MCF 10A (cell line): ENCODE results near the gene NFIA. TPM values are rescaled to one million over a fixed set of nuclear protein-coding genes. Genes with fewer than 3 reads are reported as not detected.

Source experiments
- BruUV-seq: library from RNA; stranded (reverse); fragments of 400-500 nt; replicated peaks from 2 replicates; lab custom pipeline; 2021; lab: Mats Ljungman, UMichigan
- CTCF ChIA-PET: fragments of 300-600 bp; sonication (Branson Sonifier 250); formaldehyde crosslinking; extraction: SDS; loops from one replicate; lab custom pipeline; 2021; ENCODE audit warnings: antibody characterized with exemption, inconsistent platforms; lab: Yijun Ruan, JAX
- POLR2A ChIA-PET: fragments of 300-600, 350-650 bp; sonication (Branson Sonifier 250); formaldehyde crosslinking; extraction: SDS; loops from one replicate; lab custom pipeline; 2020; ENCODE audit warnings: antibody characterized with exemption, inconsistent platforms; lab: Yijun Ruan, JAX
- DNase-seq: peaks from one replicate; pipeline ENCODE4 v3.0.0-alpha.2; 2018; ENCODE audit not compliant: unreplicated experiment
- H3K27ac Mint-ChIP-seq: one replicate; pipeline ENCODE4 v1.8.0; 2022; ENCODE audit warnings: mild to moderate bottlenecking, low read depth, mixed read lengths; ENCODE audit not compliant: unreplicated experiment
- H3K27me3 Mint-ChIP-seq: one replicate; pipeline ENCODE4 v1.8.0; 2022; ENCODE audit warnings: mixed read lengths; ENCODE audit not compliant: insufficient read depth, unreplicated experiment
- H3K36me3 Mint-ChIP-seq: one replicate; pipeline ENCODE4 v1.8.0; 2022; ENCODE audit warnings: mild to moderate bottlenecking, moderate library complexity, mixed read lengths; ENCODE audit not compliant: insufficient read depth, unreplicated experiment
- H3K4me1 Mint-ChIP-seq: one replicate; pipeline ENCODE4 v1.8.0; 2022; ENCODE audit warnings: mixed read lengths; ENCODE audit not compliant: insufficient read depth, unreplicated experiment
- H3K4me3 Mint-ChIP-seq: one replicate; pipeline ENCODE4 v1.8.0; 2022; ENCODE audit warnings: mild to moderate bottlenecking, moderate library complexity, mixed read lengths; ENCODE audit not compliant: unreplicated experiment
- H3K9me3 Mint-ChIP-seq: one replicate; pipeline ENCODE4 v1.8.0; 2022; ENCODE audit warnings: mixed read lengths; ENCODE audit not compliant: unreplicated experiment
- CTCF ChIP-seq: fragments of 200-600 bp; IDR thresholded peaks from one replicate; pipeline ENCODE4 v1.8.0; 2022; ENCODE audit warnings: antibody characterized with exemption, mild to moderate bottlenecking; ENCODE audit not compliant: unreplicated experiment
- intact Hi-C: fragments of 100-400 bp; cut with micrococcal nuclease; formaldehyde crosslinking; loops from 2 replicates; pipeline ENCODE4 v1.14.1; 2022
- total RNA-seq: library from RNA; stranded (reverse); gene quantifications from 2 replicates; pipeline ENCODE4 v1.2.3, GENCODE V29; 2022

Gene NFIA
- total RNA-seq, 1 experiment from 2014 or later: 54.8 TPM

GRCh38 chr1:61230523-61230922 lies 148.2 kb downstream of the NFIA start:
- no peak for TF ChIP-seq CTCF
- POLR2A ChIA-PET: interaction anchor here (0.7 to 1.1 kb wide), 3 partner anchors 90 to 524 kb away, joined by 3 read pairs; no protein-coding TSS in a partner anchor
- H3K9me3 Mint-ChIP-seq: no peaks in the 10 kb centered on the region
- no peaks in the 10 kb centered on the region for H3K36me3 Mint-ChIP-seq
- intact Hi-C loops: no loop called here
- no peak for DNase-seq
- no peak overlapping the region for H3K4me3 Mint-ChIP-seq
- H3K27me3 Mint-ChIP-seq: no peaks in the 10 kb centered on the region
- H3K27ac Mint-ChIP-seq: no peak overlapping the region
- BruUV-seq: no TSS peak
- peaks cover 24% of the 10 kb centered on the region for H3K4me1 Mint-ChIP-seq
- CTCF ChIA-PET: no interaction called here

- no peak for DNase-seq
- TF ChIP-seq CTCF: no peak
- Mint-ChIP-seq H3K4me3 (no peak overlapping the region), H3K4me1 (peaks cover 21% of the 10 kb centered on the region), H3K27me3 (no peaks in the 10 kb centered on the region), H3K36me3 (no peaks in the 10 kb centered on the region), H3K9me3 (no peaks in the 10 kb centered on the region), H3K27ac (no peak overlapping the region)
- ChIA-PET POLR2A (interaction anchor here (0.7 kb wide), 1 partner anchor 180 kb away, joined by 3 read pairs; no protein-coding TSS in a partner anchor), CTCF (interaction anchor here (1.0 to 1.1 kb wide), 2 partner anchors 92 to 182 kb away, joined by 3 to 4 read pairs; no protein-coding TSS in a partner anchor)
- intact Hi-C loops: no loop called here
- BruUV-seq: no TSS peak
Measured at GRCh38 chr1:61231795-61232194, 149.4 kb downstream of the NFIA start.

- Mint-ChIP-seq H3K36me3 (no peaks in the 10 kb centered on the region), H3K27ac (no peak overlapping the region), H3K4me1 (peaks cover 15% of the 10 kb centered on the region), H3K4me3 (no peak overlapping the region), H3K27me3 (no peaks in the 10 kb centered on the region), H3K9me3 (no peaks in the 10 kb centered on the region)
- TF ChIP-seq CTCF: no peak
- BruUV-seq: no TSS peak
- DNase-seq: no peak
- intact Hi-C loops: no loop called here
- ChIA-PET POLR2A (no interaction called here), CTCF (interaction anchor here (0.6 to 0.7 kb wide), 2 partner anchors 90 to 1256 kb away, joined by 3 to 4 read pairs; no protein-coding TSS in a partner anchor)
Measured at GRCh38 chr1:61233121-61233660, 150.8 kb downstream of the NFIA start.

DNA sequence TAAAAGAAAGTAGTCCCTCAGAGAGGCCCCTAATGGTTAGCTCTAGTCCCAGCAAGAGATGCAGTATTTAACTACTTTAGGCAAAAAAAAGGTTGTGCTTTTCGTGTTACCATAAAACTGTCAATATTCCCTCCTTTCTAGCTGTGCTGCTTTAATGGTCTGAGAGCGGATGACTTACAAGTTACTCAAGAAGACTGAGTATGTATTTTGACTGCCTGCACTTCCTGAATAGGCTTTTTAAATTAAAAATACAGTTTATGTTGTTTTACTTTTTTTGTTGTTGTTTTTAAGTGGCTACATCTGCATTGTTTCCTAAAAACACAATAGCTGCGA lies 152.2 kb downstream of the NFIA start:
- POLR2A ChIA-PET: no interaction called here
- no peak for TF ChIP-seq CTCF
- H3K27me3 Mint-ChIP-seq: no peaks in the 10 kb centered on the region
- BruUV-seq: no TSS peak
- H3K4me1 Mint-ChIP-seq: peaks cover 13% of the 10 kb centered on the region
- no peak for DNase-seq
- CTCF ChIA-PET: interaction anchor here (0.6 to 1.4 kb wide), 3 partner anchors 30 to 185 kb away, joined by 3 to 5 read pairs (median 3); no protein-coding TSS in a partner anchor
- no peaks in the 10 kb centered on the region for H3K9me3 Mint-ChIP-seq
- H3K36me3 Mint-ChIP-seq: no peaks in the 10 kb centered on the region
- no peak overlapping the region for H3K27ac Mint-ChIP-seq
- intact Hi-C loops: no loop called here
- no peak overlapping the region for H3K4me3 Mint-ChIP-seq
